Activated CD8-positive, alpha-beta memory T cell treated with anti-CD3 and anti-CD28 coated beads, Interleukin-2, amount 50 U/mL, for 48 hours (primary cell): ENCODE measurements around the gene C3orf70.

Experiments used
- DNase-seq: peaks from one replicate; pipeline ENCODE4 v3.0.0-alpha.2; 2020

The C3orf70 gene

GRCh38 chr3:185084901-185085300 is 68.0 kb downstream of the C3orf70 start:
- no peak for DNase-seq

- no peak for DNase-seq
Observed at GRCh38 chr3:185084402-185084801, 68.5 kb downstream of the C3orf70 start.

- DNase-seq, result no peak
Observed at GRCh38 chr3:185082829-185083228, 70.0 kb downstream of the C3orf70 start.

- no peak for DNase-seq
Observed at GRCh38 chr3:185082149-185082548, 70.7 kb downstream of the C3orf70 start.

GRCh38 chr3:185081521-185081920 is 71.3 kb downstream of the C3orf70 start:
- no peak for DNase-seq

- DNase-seq, result no peak
Observed at GRCh38 chr3:185079625-185080024, 73.2 kb downstream of the C3orf70 start.

- no peak for DNase-seq
Observed at GRCh38 chr3:185076219-185076618, 76.6 kb downstream of the C3orf70 start.

- no peak for DNase-seq
Observed at GRCh38 chr3:185075547-185075946, 77.3 kb downstream of the C3orf70 start.

GRCh38 chr3:185071287-185071800 is 81.5 kb downstream of the C3orf70 start:
- no peak for DNase-seq

GRCh38 chr3:185070491-185071286 is 82.2 kb downstream of the C3orf70 start:
- DNase-seq, result no peak

GRCh38 chr3:185069037-185070030 is 83.5 kb downstream of the C3orf70 start:
- DNase-seq, result no peak

GRCh38 chr3:185067173-185067572 is 85.7 kb downstream of the C3orf70 start:
- DNase-seq, result no peak

- no peak for DNase-seq
Observed at GRCh38 chr3:185066251-185066650, 86.6 kb downstream of the C3orf70 start.

GRCh38 chr3:185065059-185065458 is 87.8 kb downstream of the C3orf70 start:
- no peak for DNase-seq

- DNase-seq, result no peak
Observed at GRCh38 chr3:185063431-185063830, 89.4 kb downstream of the C3orf70 start.

- DNase-seq, result no peak
Observed at GRCh38 chr3:185062191-185062590, 90.7 kb downstream of the C3orf70 start.

- DNase-seq, result no peak
Observed at GRCh38 chr3:185060655-185061054, 92.2 kb downstream of the C3orf70 start.

- DNase-seq, result no peak
Observed at GRCh38 chr3:185059766-185060165, 93.1 kb downstream of the C3orf70 start.

GRCh38 chr3:185058796-185059195 is 94.1 kb downstream of the C3orf70 start:
- no peak for DNase-seq

- DNase-seq, result no peak
Observed at GRCh38 chr3:185057829-185058228, 95.0 kb downstream of the C3orf70 start.

GRCh38 chr3:185056908-185057307 is 96.0 kb downstream of the C3orf70 start:
- no peak for DNase-seq

GRCh38 chr3:185052631-185053030 is 100.2 kb downstream of the C3orf70 start:
- DNase-seq, result no peak

- DNase-seq, result no peak
Observed at GRCh38 chr3:185051801-185052200, 101.1 kb downstream of the C3orf70 start.

- no peak for DNase-seq
Observed at GRCh38 chr3:185049710-185050109, 103.2 kb downstream of the C3orf70 start.
